ENCODE results near the gene CACNG5. TPM values are rescaled to one million over a fixed set of nuclear protein-coding genes. Genes with fewer than 3 reads are reported as not detected.

The CACNG5 gene
- total RNA-seq, 5 donors from 2014 or later (not counting 1 experiment from before 2014, with no cell fraction given), result not detected

DNA sequence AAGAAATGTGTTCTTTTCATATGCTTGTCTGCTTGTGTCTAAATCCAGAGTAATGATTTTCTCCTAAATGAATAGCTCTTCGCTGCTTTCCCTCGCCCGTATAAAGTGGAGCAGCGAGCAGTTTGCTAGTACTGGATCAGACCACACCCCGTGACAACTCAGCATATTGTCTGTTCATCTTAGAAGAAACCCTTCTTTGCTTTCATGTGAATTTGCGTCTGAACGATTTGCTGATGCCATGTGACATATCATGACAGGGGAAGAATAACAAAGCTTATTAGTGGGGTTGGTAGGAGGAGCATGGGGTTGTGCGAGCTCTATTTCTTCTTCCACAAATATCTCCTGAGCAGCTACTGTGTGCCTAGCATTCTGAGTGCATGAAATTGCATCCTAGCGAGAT, 85.5 kb downstream of the CACNG5 start:
- Mint-ChIP-seq H3K9me3 (peaks cover 0 to 13% (median 6%) of the 10 kb centered on the region in 3 donors), H3K4me3 (no peak overlapping the region), H3K4me1 (no peaks in the 10 kb centered on the region), H3K27me3 (peaks cover 27 to 42% of the 10 kb centered on the region in 2 donors), H3K27ac (no peak overlapping the region), H3K36me3 (no peaks in the 10 kb centered on the region)
- ATAC-seq (replicated peaks in 1 of 4) (no peak), DNase-seq (no peak)
- CTCF ChIA-PET, result interaction anchor here in 1 of 2 donors (0.6 kb wide), 1 partner anchor 55 kb away, joined by 3 read pairs; no protein-coding TSS in a partner anchor
- Histone ChIP-seq H3K4me3 (ENCODE audit: control insufficient read depth in 1 of 2, extremely low read depth in 1 of 2, low read length in 1 of 2) (no peak overlapping the region), H3K4me1 (ENCODE audit: control insufficient read depth in 1 of 2, extremely low read depth in 1 of 2, insufficient read depth in 2 of 2, low read length in 2 of 2) (no peaks in the 10 kb centered on the region), H3K27ac (ENCODE audit: low read length) (no peak overlapping the region), H3K9me3 (no peaks in the 10 kb centered on the region), H3K27me3 (replicated peaks in 1 of 2; ENCODE audit: control insufficient read depth in 2 of 2, extremely low read depth in 1 of 2, insufficient read depth in 2 of 2, low read length in 1 of 2) (peaks cover 0 to 18% of the 10 kb centered on the region in 2 experiments), H3K36me3 (ENCODE audit: control insufficient read depth in 2 of 2, extremely low read depth in 1 of 2, insufficient read depth in 1 of 2, low read length in 1 of 2) (no peaks in the 10 kb centered on the region)
- POLR2A ChIA-PET, result no interaction called here
- 76% methylated on average over 5 of the region's 9 CpGs for WGBS (ENCODE audit: insufficient coverage)

DNA sequence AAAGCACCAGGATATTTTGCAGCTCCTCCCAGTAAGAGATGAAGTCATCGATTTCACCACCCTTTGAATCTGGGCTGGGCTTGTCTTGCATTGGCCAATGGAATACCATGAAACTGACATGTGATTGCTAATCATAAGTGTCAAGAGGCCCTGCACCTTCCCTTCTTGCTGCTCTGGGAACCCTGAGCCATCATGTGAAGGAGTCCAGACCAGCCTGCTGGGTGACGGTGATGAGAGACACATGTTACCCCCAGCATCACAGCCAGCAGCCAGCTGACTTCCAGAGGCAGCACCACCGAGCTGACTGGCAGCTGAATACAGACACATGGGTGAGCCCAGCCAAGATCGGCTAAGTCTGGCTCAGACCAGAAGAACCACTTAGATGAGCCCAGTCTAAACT, 86.0 kb downstream of the CACNG5 start:
- WGBS (ENCODE audit: insufficient coverage), result 78% methylated on average over 3 of the region's 4 CpGs
- no peaks in the 10 kb centered on the region for H3K4me1 Mint-ChIP-seq
- POLR2A ChIA-PET, result no interaction called here

DNA sequence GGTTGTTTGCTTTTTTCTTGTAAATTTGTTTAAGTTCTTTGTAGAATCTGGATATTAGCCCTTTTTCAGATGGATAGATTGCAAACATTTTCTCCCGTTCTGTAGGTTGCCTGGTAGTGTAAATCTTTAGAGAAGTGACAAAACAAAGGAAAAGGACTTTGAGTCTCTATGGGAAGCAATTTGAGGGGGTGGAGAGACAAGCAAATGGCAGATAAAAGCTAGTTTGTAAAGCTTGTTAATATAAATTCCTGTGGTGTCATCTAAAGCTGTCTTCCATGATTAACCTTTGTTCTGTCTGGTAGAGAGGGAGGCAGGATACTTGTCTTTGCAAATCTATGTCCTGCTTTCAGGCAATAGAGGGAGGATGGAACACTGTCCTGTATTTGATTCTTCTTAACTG, 89.0 kb downstream of the CACNG5 start:
- no peak overlapping the region for H3K4me3 Mint-ChIP-seq
- Histone ChIP-seq H3K27ac (ENCODE audit: low read length) (no peak overlapping the region), H3K27me3 (replicated peaks in 1 of 2; ENCODE audit: control insufficient read depth in 2 of 2, extremely low read depth in 1 of 2, insufficient read depth in 2 of 2, low read length in 1 of 2) (peaks cover 2 to 9% of the 10 kb centered on the region in 2 experiments), H3K4me3 (ENCODE audit: control insufficient read depth in 1 of 2, extremely low read depth in 1 of 2, low read length in 1 of 2) (no peak overlapping the region), H3K36me3 (ENCODE audit: control insufficient read depth in 2 of 2, extremely low read depth in 1 of 2, insufficient read depth in 1 of 2, low read length in 1 of 2) (no peaks in the 10 kb centered on the region), H3K9me3 (no peaks in the 10 kb centered on the region), H3K4me1 (ENCODE audit: control insufficient read depth in 1 of 2, extremely low read depth in 1 of 2, insufficient read depth in 2 of 2, low read length in 2 of 2) (no peaks in the 10 kb centered on the region)
- no peaks in the 10 kb centered on the region for H3K36me3 Mint-ChIP-seq
- POLR2A ChIA-PET, result no interaction called here
- no peak overlapping the region for H3K27ac Mint-ChIP-seq
- peaks cover 34 to 50% of the 10 kb centered on the region in 2 donors for H3K27me3 Mint-ChIP-seq
- H3K9me3 Mint-ChIP-seq, result peaks cover 0 to 7% (median 6%) of the 10 kb centered on the region in 3 donors
- no peaks in the 10 kb centered on the region for H3K4me1 Mint-ChIP-seq
- no peak for DNase-seq
- 100% methylated on average over 1 of the region's 1 CpG for WGBS (ENCODE audit: insufficient coverage)
- CTCF ChIA-PET, result no interaction called here
- ATAC-seq (replicated peaks in 1 of 4), result no peak

More for the DNA sequence above, 86.0 kb downstream of the CACNG5 start:
- ATAC-seq (replicated peaks in 1 of 4), result no peak
- Histone ChIP-seq H3K4me3 (ENCODE audit: control insufficient read depth in 1 of 2, extremely low read depth in 1 of 2, low read length in 1 of 2) (no peak overlapping the region), H3K4me1 (ENCODE audit: control insufficient read depth in 1 of 2, extremely low read depth in 1 of 2, insufficient read depth in 2 of 2, low read length in 2 of 2) (no peaks in the 10 kb centered on the region), H3K27me3 (replicated peaks in 1 of 2; ENCODE audit: control insufficient read depth in 2 of 2, extremely low read depth in 1 of 2, insufficient read depth in 2 of 2, low read length in 1 of 2) (peaks cover 0 to 14% of the 10 kb centered on the region in 2 experiments), H3K9me3 (no peaks in the 10 kb centered on the region), H3K27ac (ENCODE audit: low read length) (no peak overlapping the region), H3K36me3 (ENCODE audit: control insufficient read depth in 2 of 2, extremely low read depth in 1 of 2, insufficient read depth in 1 of 2, low read length in 1 of 2) (no peaks in the 10 kb centered on the region)
- Mint-ChIP-seq H3K36me3 (no peaks in the 10 kb centered on the region), H3K4me3 (no peak overlapping the region), H3K27me3 (peaks cover 25 to 41% of the 10 kb centered on the region in 2 donors), H3K9me3 (peaks cover 0 to 13% (median 6%) of the 10 kb centered on the region in 3 donors), H3K27ac (no peak overlapping the region)
- DNase-seq, result no peak
- CTCF ChIA-PET, result no interaction called here

DNA sequence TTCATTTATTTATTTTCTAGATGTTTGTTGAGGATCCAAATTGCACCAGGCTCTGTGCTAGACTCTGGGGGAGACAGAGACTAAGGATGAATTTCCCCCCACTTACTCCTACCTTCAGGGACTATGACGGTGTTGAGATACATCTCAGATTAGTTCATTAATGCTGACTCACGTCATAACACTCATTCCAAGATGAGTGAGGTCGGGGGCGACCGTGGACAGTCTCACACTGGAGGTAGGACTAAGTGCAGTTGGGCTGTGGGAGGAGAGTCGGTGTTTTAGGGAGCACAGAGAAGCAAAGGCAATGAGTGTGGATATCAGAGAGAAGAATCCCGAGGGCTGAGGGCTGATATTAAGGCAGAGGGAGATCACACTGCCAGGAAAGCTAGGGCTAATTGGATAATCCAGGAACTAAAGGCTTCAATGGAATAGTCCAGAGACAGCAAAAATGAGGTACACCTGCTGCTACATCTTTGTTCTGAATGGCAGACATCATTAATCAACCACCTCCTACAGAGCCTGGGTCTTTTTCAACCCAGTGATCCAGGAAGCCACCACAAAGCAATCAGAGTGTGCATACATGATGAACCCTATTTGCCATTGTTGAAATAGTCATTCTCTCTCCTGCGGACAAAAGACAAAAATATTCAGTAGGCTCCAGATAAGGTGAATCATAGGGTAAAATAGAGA, 91.0 kb downstream of the CACNG5 start:
- H3K9me3 ChIP-seq, result no peaks in the 10 kb centered on the region
- CTCF ChIA-PET, result interaction anchor here in 1 of 2 donors (0.6 kb wide), 1 partner anchor 17 kb away, joined by 10 read pairs; no protein-coding TSS in a partner anchor
- Mint-ChIP-seq H3K9me3 (peaks cover 0 to 7% (median 4%) of the 10 kb centered on the region in 3 donors), H3K4me3 (no peak overlapping the region), H3K36me3 (no peaks in the 10 kb centered on the region), H3K27ac (no peak overlapping the region), H3K27me3 (peaks cover 41 to 50% of the 10 kb centered on the region in 2 donors), H3K4me1 (no peaks in the 10 kb centered on the region)
- no peaks in the 10 kb centered on the region for H3K36me3 ChIP-seq (ENCODE audit: control insufficient read depth in 2 of 2, extremely low read depth in 1 of 2, insufficient read depth in 1 of 2, low read length in 1 of 2)
- H3K4me3 ChIP-seq (ENCODE audit: control insufficient read depth in 1 of 2, extremely low read depth in 1 of 2, low read length in 1 of 2), result no peak overlapping the region
- H3K27me3 ChIP-seq (replicated peaks in 1 of 2; ENCODE audit: control insufficient read depth in 2 of 2, extremely low read depth in 1 of 2, insufficient read depth in 2 of 2, low read length in 1 of 2), result peaks cover 2 to 10% of the 10 kb centered on the region in 2 experiments
- no peaks in the 10 kb centered on the region for H3K4me1 ChIP-seq (ENCODE audit: control insufficient read depth in 1 of 2, extremely low read depth in 1 of 2, insufficient read depth in 2 of 2, low read length in 2 of 2)
- DNase-seq (no peak), ATAC-seq (replicated peaks in 1 of 4) (no peak)
- 57% methylated on average over 3 of the region's 8 CpGs for WGBS (ENCODE audit: insufficient coverage)
- no peak overlapping the region for H3K27ac ChIP-seq (ENCODE audit: low read length)
- POLR2A ChIA-PET, result no interaction called here

DNA sequence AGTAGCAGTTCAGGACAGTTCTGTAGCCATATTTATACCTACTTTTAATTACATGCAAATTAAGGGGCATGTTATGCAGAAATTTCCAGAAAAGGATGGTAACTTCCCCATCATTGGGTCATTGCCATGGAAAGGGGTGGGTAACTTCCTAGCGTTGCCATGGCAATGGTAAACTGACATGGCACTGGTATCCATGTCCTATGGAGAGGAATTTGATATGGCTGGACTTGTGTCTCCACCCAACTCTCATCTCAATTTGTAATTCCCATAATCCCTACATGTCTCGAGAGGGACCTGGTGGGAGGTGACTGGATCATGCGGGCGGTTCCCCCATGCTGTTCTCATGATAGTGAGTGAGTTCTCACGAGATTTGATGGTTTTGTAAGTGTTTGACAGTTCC, 94.0 kb downstream of the CACNG5 start:
- ChIA-PET CTCF (no interaction called here), POLR2A (no interaction called here)
- Histone ChIP-seq H3K4me1 (ENCODE audit: control insufficient read depth in 1 of 2, extremely low read depth in 1 of 2, insufficient read depth in 2 of 2, low read length in 2 of 2) (no peaks in the 10 kb centered on the region), H3K27ac (ENCODE audit: low read length) (no peak overlapping the region), H3K9me3 (no peaks in the 10 kb centered on the region), H3K4me3 (ENCODE audit: control insufficient read depth in 1 of 2, extremely low read depth in 1 of 2, low read length in 1 of 2) (no peak overlapping the region), H3K27me3 (replicated peaks in 1 of 2; ENCODE audit: control insufficient read depth in 2 of 2, extremely low read depth in 1 of 2, insufficient read depth in 2 of 2, low read length in 1 of 2) (peaks cover 2 to 17% of the 10 kb centered on the region in 2 experiments), H3K36me3 (ENCODE audit: control insufficient read depth in 2 of 2, extremely low read depth in 1 of 2, insufficient read depth in 1 of 2, low read length in 1 of 2) (no peaks in the 10 kb centered on the region)
- H3K27me3 Mint-ChIP-seq, result peaks cover 38 to 42% of the 10 kb centered on the region in 2 donors
- WGBS (ENCODE audit: insufficient coverage), result no CpG with 5 or more reads among the region's 5 CpGs
- no peaks in the 10 kb centered on the region for H3K36me3 Mint-ChIP-seq
- no peak for DNase-seq
- no peak overlapping the region for H3K27ac Mint-ChIP-seq
- ATAC-seq (replicated peaks in 1 of 4), result no peak
- H3K4me3 Mint-ChIP-seq, result no peak overlapping the region
- H3K9me3 Mint-ChIP-seq, result no peaks in the 10 kb centered on the region
- H3K4me1 Mint-ChIP-seq, result no peaks in the 10 kb centered on the region

DNA sequence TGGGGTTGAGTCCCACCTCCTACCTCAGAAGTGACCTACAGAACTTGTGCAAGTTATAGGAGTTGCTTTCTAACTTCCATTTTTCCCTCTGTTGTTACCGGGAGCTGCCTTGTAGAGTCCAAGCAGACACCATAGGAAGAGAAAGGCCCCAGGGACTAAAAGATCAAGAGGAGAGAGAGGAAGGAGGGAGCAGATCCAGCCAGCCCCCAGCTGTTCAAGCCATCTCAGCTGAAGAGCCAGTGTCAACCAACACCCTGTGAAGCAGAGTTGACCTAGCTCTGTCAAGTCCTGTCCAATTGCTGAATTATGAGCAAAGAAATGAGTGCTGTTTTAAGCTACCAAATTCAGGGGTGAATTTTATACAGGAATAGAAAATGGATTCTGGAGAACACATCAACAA, 94.7 kb downstream of the CACNG5 start:
- Histone ChIP-seq H3K4me3 (ENCODE audit: control insufficient read depth in 1 of 2, extremely low read depth in 1 of 2, low read length in 1 of 2) (no peak overlapping the region), H3K36me3 (ENCODE audit: control insufficient read depth in 2 of 2, extremely low read depth in 1 of 2, insufficient read depth in 1 of 2, low read length in 1 of 2) (no peaks in the 10 kb centered on the region), H3K27ac (ENCODE audit: low read length) (no peak overlapping the region), H3K9me3 (no peaks in the 10 kb centered on the region), H3K4me1 (ENCODE audit: control insufficient read depth in 1 of 2, extremely low read depth in 1 of 2, insufficient read depth in 2 of 2, low read length in 2 of 2) (no peaks in the 10 kb centered on the region), H3K27me3 (replicated peaks in 1 of 2; ENCODE audit: control insufficient read depth in 2 of 2, extremely low read depth in 1 of 2, insufficient read depth in 2 of 2, low read length in 1 of 2) (peaks cover 2 to 17% of the 10 kb centered on the region in 2 experiments)
- Mint-ChIP-seq H3K27ac (no peak overlapping the region), H3K27me3 (peaks cover 35 to 37% of the 10 kb centered on the region in 2 donors), H3K9me3 (peaks cover 0 to under 1% (median 0%) of the 10 kb centered on the region in 3 donors), H3K4me3 (no peak overlapping the region), H3K36me3 (no peaks in the 10 kb centered on the region), H3K4me1 (no peaks in the 10 kb centered on the region)
- DNase-seq, result no peak
- POLR2A ChIA-PET, result no interaction called here
- WGBS (ENCODE audit: insufficient coverage), result no CpG with 5 or more reads among the region's 1 CpG
- CTCF ChIA-PET, result no interaction called here
- ATAC-seq (replicated peaks in 1 of 4), result no peak
